BJ (cell line): ENCODE data around the gene RBBP8NL. TPM values are rescaled to one million over a fixed set of nuclear protein-coding genes. Genes with fewer than 3 reads are reported as not detected.

Experiments used
- CTCF ChIA-PET: fragments of 350-600 bp; formaldehyde crosslinking; extraction: SDS; loops from one replicate; lab custom pipeline; 2021; ENCODE audit warnings: antibody characterized with exemption, inconsistent platforms; lab: Yijun Ruan, JAX
- POLR2A ChIA-PET: fragments of 300-600 bp; sonication (Branson Sonifier 250); formaldehyde crosslinking; extraction: SDS; loops from one replicate; lab custom pipeline; 2021; ENCODE audit warnings: antibody characterized with exemption; lab: Charles Lee
- DNase-seq: peaks from one replicate; pipeline ENCODE4 v3.0.0-alpha.2; 2011; ENCODE audit warnings: low read depth
- H3K27me3 ChIP-seq: 2 replicates; pipeline ENCODE4 v1.6.0; 2011; ENCODE audit warnings: low read length; ENCODE audit not compliant: control insufficient read depth, insufficient read depth
- H3K36me3 ChIP-seq: 2 replicates; pipeline ENCODE4 v1.5.1; 2011; ENCODE audit warnings: low read length; ENCODE audit not compliant: control insufficient read depth, insufficient read depth
- H3K4me3 ChIP-seq: 2 replicates; pipeline ENCODE4 v1.5.1; 2011; ENCODE audit warnings: low read depth, mild to moderate bottlenecking, control low read depth, low read length
- CTCF ChIP-seq: IDR thresholded peaks from 2 replicates; pipeline ENCODE4 v1.5.1; 2011; ENCODE audit warnings: low read depth, mild to moderate bottlenecking, control low read depth, inconsistent platforms, low read length, moderate library complexity; ENCODE audit not compliant: insufficient read depth
- polyA plus RNA-seq: library from polyadenylated mRNA; depleted of rRNA; stranded (reverse); fragments of >200 nt; gene quantifications from 2 replicates; pipeline ENCODE4 v1.2.3, GENCODE V29; 2011

Gene RBBP8NL
- polyA plus RNA-seq, 1 experiment, result not detected

GRCh38 chr20:62451156-62451767 lies 23.9 kb upstream of the RBBP8NL start:
- Histone ChIP-seq H3K36me3 (no peaks in the 10 kb centered on the region), H3K27me3 (peaks cover 4% of the 10 kb centered on the region), H3K4me3 (no peak overlapping the region)
- POLR2A ChIA-PET, result no interaction called here
- TF ChIP-seq CTCF, result no peak
- CTCF ChIA-PET, result interaction anchor here (0.6 kb wide), 1 partner anchor 160 kb away, joined by 3 read pairs; no protein-coding TSS in a partner anchor
- no peak for DNase-seq

GRCh38 chr20:62449951-62450691 lies 22.8 kb upstream of the RBBP8NL start:
- Histone ChIP-seq H3K4me3 (no peak overlapping the region), H3K36me3 (no peaks in the 10 kb centered on the region), H3K27me3 (peaks cover 4% of the 10 kb centered on the region)
- CTCF ChIA-PET, result no interaction called here
- TF ChIP-seq CTCF, result no peak
- POLR2A ChIA-PET, result no interaction called here
- DNase-seq, result no peak

DNA sequence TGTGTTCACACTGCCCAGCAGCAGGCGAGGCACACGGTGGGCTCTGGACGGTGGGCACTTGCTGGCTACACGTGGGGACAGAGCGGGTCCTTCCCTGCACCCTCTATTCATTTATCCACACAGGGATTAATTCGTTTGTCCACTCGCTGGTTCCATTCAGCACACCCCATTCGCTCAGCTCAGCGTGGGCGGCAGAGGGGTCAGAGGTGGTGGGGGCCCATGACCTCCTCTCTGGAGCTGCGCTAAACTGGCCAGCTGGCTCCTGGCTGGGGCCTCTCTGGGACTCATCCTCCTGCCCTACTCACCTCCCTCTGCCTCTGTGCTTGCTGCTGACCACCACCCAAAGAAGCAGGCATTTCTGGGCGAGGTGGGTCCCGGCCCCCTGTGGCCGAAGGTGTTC lies 21.4 kb upstream of the RBBP8NL start:
- ChIA-PET POLR2A (no interaction called here), CTCF (no interaction called here)
- H3K4me3 ChIP-seq, result no peak overlapping the region
- no peak for TF ChIP-seq CTCF
- no peaks in the 10 kb centered on the region; the same call in 1 of the 2 replicates for H3K27me3 ChIP-seq
- DNase-seq, result no peak
- H3K36me3 ChIP-seq, result no peaks in the 10 kb centered on the region

GRCh38 chr20:62448038-62448437 lies 20.7 kb upstream of the RBBP8NL start:
- POLR2A ChIA-PET, result no interaction called here
- TF ChIP-seq CTCF, result no peak
- Histone ChIP-seq H3K4me3 (no peak overlapping the region), H3K36me3 (no peaks in the 10 kb centered on the region), H3K27me3 (no peaks in the 10 kb centered on the region; the same call in 1 of the 2 replicates)
- CTCF ChIA-PET, result no interaction called here
- DNase-seq, result no peak
